Mesothelial cell of epicardium (in vitro differentiated cells): ENCODE measurements around the gene DAPK1. TPM values are rescaled to one million over a fixed set of nuclear protein-coding genes. Genes with fewer than 3 reads are reported as not detected.

Experiments
- DNase-seq, 2 experiments: peaks; one replicate each; pipeline ENCODE4 v3.0.0; 2021; ENCODE audit warnings: low spot score in 2 of 2; ENCODE audit not compliant: unreplicated experiment in 2 of 2
- H3K27ac Mint-ChIP-seq: 2 replicates; pipeline ENCODE4 v1.8.0; 2021; ENCODE audit warnings: mixed read lengths
- H3K27me3 Mint-ChIP-seq: 2 replicates; pipeline ENCODE4 v1.8.0; 2021; ENCODE audit warnings: low read depth, mixed read lengths
- H3K36me3 Mint-ChIP-seq: 2 replicates; pipeline ENCODE4 v1.8.0; 2021; ENCODE audit warnings: mixed read lengths
- H3K4me1 Mint-ChIP-seq: 2 replicates; pipeline ENCODE4 v1.8.0; 2021; ENCODE audit warnings: mixed read lengths
- H3K4me3 Mint-ChIP-seq: 2 replicates; pipeline ENCODE4 v1.8.0; 2021; ENCODE audit warnings: mild to moderate bottlenecking, moderate library complexity, mixed read lengths
- H3K9me3 Mint-ChIP-seq: 2 replicates; pipeline ENCODE4 v1.8.0; 2021; ENCODE audit warnings: mixed read lengths
- CTCF ChIP-seq: fragments of 200-600 bp; sonication (generic); IDR thresholded peaks from one replicate; pipeline ENCODE4 v1.5.0; 2021; ENCODE audit warnings: antibody characterized with exemption; ENCODE audit not compliant: unreplicated experiment
- total RNA-seq: library from RNA; stranded (reverse); gene quantifications from 3 replicates; pipeline ENCODE4 v1.2.1, GENCODE V29; 2021

DAPK1 gene
- total RNA-seq, 1 donor from 2014 or later: 239 TPM

GRCh38 chr9:87581949-87582637 lies 84.4 kb downstream of the DAPK1 start:
- TF ChIP-seq CTCF: no peak

GRCh38 chr9:87584326-87584725 lies 86.7 kb downstream of the DAPK1 start:
- no peak overlapping the region for H3K4me3 Mint-ChIP-seq
- H3K36me3 Mint-ChIP-seq: peaks cover 2% of the 10 kb centered on the region
- peak overlapping the region; percentile 90 for H3K27ac Mint-ChIP-seq
- H3K27me3 Mint-ChIP-seq: no peaks in the 10 kb centered on the region
- peaks cover 4% of the 10 kb centered on the region for H3K9me3 Mint-ChIP-seq
- H3K4me1 Mint-ChIP-seq: peaks cover 74% of the 10 kb centered on the region
- no peak for TF ChIP-seq CTCF
- DNase-seq: no peak

More at GRCh38 chr9:87581949-87582637, 84.4 kb downstream of the DAPK1 start:
- H3K4me1 Mint-ChIP-seq: peaks cover 82% of the 10 kb centered on the region
- H3K9me3 Mint-ChIP-seq: peaks cover 4% of the 10 kb centered on the region
- peaks cover 2% of the 10 kb centered on the region for H3K36me3 Mint-ChIP-seq
- H3K27me3 Mint-ChIP-seq: no peaks in the 10 kb centered on the region
- peak overlapping the region; percentile 20 for H3K4me3 Mint-ChIP-seq
- DNase-seq: no peak
- peak overlapping the region; percentile 99 for H3K27ac Mint-ChIP-seq

- Mint-ChIP-seq H3K9me3 (peaks cover 4% of the 10 kb centered on the region), H3K27ac (peak overlapping the region; percentile 90), H3K4me3 (no peak overlapping the region), H3K4me1 (peaks cover 67% of the 10 kb centered on the region), H3K36me3 (peaks cover 2% of the 10 kb centered on the region), H3K27me3 (no peaks in the 10 kb centered on the region)
- no peak for TF ChIP-seq CTCF
- DNase-seq: no peak
These were observed 87.6 kb downstream of the DAPK1 start for GRCh38 chr9:87585123-87585855.

GRCh38 chr9:87586731-87587355 lies 89.2 kb downstream of the DAPK1 start:
- H3K4me3 Mint-ChIP-seq: no peak overlapping the region
- H3K27me3 Mint-ChIP-seq: no peaks in the 10 kb centered on the region
- H3K4me1 Mint-ChIP-seq: peaks cover 55% of the 10 kb centered on the region
- peaks cover 2% of the 10 kb centered on the region for H3K36me3 Mint-ChIP-seq
- DNase-seq: no peak
- TF ChIP-seq CTCF: no peak
- H3K27ac Mint-ChIP-seq: peak overlapping the region; percentile 75
- H3K9me3 Mint-ChIP-seq: peaks cover 4% of the 10 kb centered on the region

GRCh38 chr9:87587356-87587745 lies 89.7 kb downstream of the DAPK1 start:
- Mint-ChIP-seq H3K9me3 (peaks cover 4% of the 10 kb centered on the region), H3K4me1 (peaks cover 52% of the 10 kb centered on the region), H3K36me3 (peaks cover 2% of the 10 kb centered on the region), H3K27me3 (no peaks in the 10 kb centered on the region), H3K4me3 (no peak overlapping the region), H3K27ac (peak overlapping the region; percentile 75)
- no peak for TF ChIP-seq CTCF
- DNase-seq: no peak
